Left lung (tissue), 10 donors: Measurements from ENCODE around the gene SLC38A8. TPM values are rescaled to one million over a fixed set of nuclear protein-coding genes. Genes with fewer than 3 reads are reported as not detected.

Experiments used
- ATAC-seq: fragments of 200-7000 bp; cut with Tn5 transposase; one replicate; pipeline ENCODE4 v1.9.1; 2020; ENCODE audit warnings: moderate library complexity
- DNase-seq, 4 donors: peaks; one replicate each; pipeline ENCODE4 v3.0.0-alpha.2; 2013 to 2020
- H3K27ac ChIP-seq, 2 donors: fragments of 200-600 bp; sonication (generic) in 1 of 2; one replicate each; pipeline versions ENCODE4 v1.5.0 to v1.8.0; 2020 to 2021
- H3K27me3 ChIP-seq, 2 donors: fragments of 200-600 bp; sonication (generic) in 1 of 2; one replicate each; pipeline versions ENCODE4 v1.5.0 to v1.8.0; 2020 to 2021
- H3K36me3 ChIP-seq, 2 donors: fragments of 200-600 bp; sonication (generic) in 1 of 2; one replicate each; pipeline versions ENCODE4 v1.5.0 to v1.8.0; 2020 to 2021
- H3K4me1 ChIP-seq, 2 donors: fragments of 200-600 bp; one replicate each; pipeline ENCODE4 v1.8.0; 2021
- H3K4me3 ChIP-seq, 2 donors: fragments of 200-600 bp; sonication (generic) in 1 of 2; one replicate each; pipeline versions ENCODE4 v1.5.0 to v1.8.0; 2020 to 2021; ENCODE audit warnings: mild to moderate bottlenecking in 1 of 2
- H3K9me3 ChIP-seq, 2 donors: fragments of 200-600 bp; sonication (generic) in 1 of 2; one replicate each; pipeline versions ENCODE4 v1.5.0 to v1.8.0; 2020 to 2021
- CTCF ChIP-seq, 2 donors: fragments of 200-600 bp; sonication (generic) in 1 of 2; IDR thresholded peaks; one replicate each; pipeline versions ENCODE4 v1.5.0 to v1.8.0; 2021; ENCODE audit warnings: antibody characterized with exemption in 2 of 2
- intact Hi-C, 2 donors: fragments of 100-400 bp; cut with DNase I; formaldehyde crosslinking; loops; one replicate each; pipeline versions ENCODE4 v1.11.2 to v1.14.2; 2022
- polyA plus RNA-seq, 6 donors: library from polyadenylated mRNA; unstranded; fragments of 120-200 nt; gene quantifications; one replicate each; pipeline ENCODE4 v1.2.1, GENCODE V29; 2013; ENCODE audit not compliant: insufficient read length in 6 of 6
- total RNA-seq, 2 donors: library from RNA; stranded (reverse); fragmentation: NEBNext Ultra II Directional; extraction: Animal tissue kit (Norgen Biotek cat#: 25700); gene quantifications; one replicate each; pipeline ENCODE4 v1.2.1, GENCODE V29; 2021
- donor health status: DM: no; HTN: yes; CAD: no.
- donor health status: DM: no; HTN: no; CAD: no.

Gene SLC38A8
- total and polyA plus RNA-seq, 8 donors: 0.65 TPM; not detected in 7

- H3K4me3 ChIP-seq: no peak overlapping the region
- peaks cover 0 to 11% of the 10 kb centered on the region in 2 donors for H3K9me3 ChIP-seq
- no peak for TF ChIP-seq CTCF (IDR thresholded peaks at IDR 0.05)
- no peaks in the 10 kb centered on the region for H3K4me1 ChIP-seq
- peak in 1 of 4 donors; percentile 8 for DNase-seq
- no peak for ATAC-seq
- no peak overlapping the region for H3K27ac ChIP-seq
- intact Hi-C loops: no loop called here
- no peaks in the 10 kb centered on the region for H3K36me3 ChIP-seq
- H3K27me3 ChIP-seq: peaks cover 0 to 5% of the 10 kb centered on the region in 2 donors
Measured at GRCh38 chr16:83980794-83981193, 61.8 kb downstream of the SLC38A8 start.

- intact Hi-C loops: no loop called here
- TF ChIP-seq CTCF (IDR thresholded peaks at IDR 0.05): no peak
- Histone ChIP-seq H3K27me3 (peaks cover 0 to 8% of the 10 kb centered on the region in 2 donors), H3K27ac (no peak overlapping the region), H3K4me1 (no peaks in the 10 kb centered on the region), H3K9me3 (peaks cover 0 to 11% of the 10 kb centered on the region in 2 donors), H3K4me3 (no peak overlapping the region), H3K36me3 (no peaks in the 10 kb centered on the region)
- DNase-seq (peak in 1 of 4 donors; percentile 10), ATAC-seq (no peak)
Measured at GRCh38 chr16:83979441-83979840, 63.2 kb downstream of the SLC38A8 start.

- Histone ChIP-seq H3K4me1 (no peaks in the 10 kb centered on the region), H3K4me3 (no peak overlapping the region), H3K36me3 (no peaks in the 10 kb centered on the region), H3K27me3 (peaks cover 0 to 8% of the 10 kb centered on the region in 2 donors), H3K9me3 (peaks cover 0 to 11% of the 10 kb centered on the region in 2 donors), H3K27ac (no peak overlapping the region)
- intact Hi-C loops: no loop called here
- ATAC-seq (no peak), DNase-seq (no peak)
- TF ChIP-seq CTCF (IDR thresholded peaks at IDR 0.05): no peak
Measured at GRCh38 chr16:83978401-83978904, 64.1 kb downstream of the SLC38A8 start.

- DNase-seq (peak in 1 of 4 donors; percentile 57), ATAC-seq (no peak)
- H3K4me3 ChIP-seq: no peak overlapping the region
- H3K36me3 ChIP-seq: no peaks in the 10 kb centered on the region
- H3K9me3 ChIP-seq: peaks cover 0 to 11% of the 10 kb centered on the region in 2 donors
- intact Hi-C loops: no loop called here
- peaks cover 0 to 8% of the 10 kb centered on the region in 2 donors for H3K27me3 ChIP-seq
- no peak overlapping the region for H3K27ac ChIP-seq
- no peaks in the 10 kb centered on the region for H3K4me1 ChIP-seq
- no peak for TF ChIP-seq CTCF (IDR thresholded peaks at IDR 0.05)
Measured at GRCh38 chr16:83977056-83977815, 65.4 kb downstream of the SLC38A8 start.

- TF ChIP-seq CTCF (IDR thresholded peaks at IDR 0.05): no peak
- ATAC-seq (no peak), DNase-seq (peak in 1 of 4 donors; percentile 43)
- intact Hi-C loops: no loop called here
- no peaks in the 10 kb centered on the region for H3K36me3 ChIP-seq
- H3K4me3 ChIP-seq: no peak overlapping the region
- no peaks in the 10 kb centered on the region for H3K4me1 ChIP-seq
- H3K27ac ChIP-seq: no peak overlapping the region
- peaks cover 0 to 18% of the 10 kb centered on the region in 2 donors for H3K27me3 ChIP-seq
- H3K9me3 ChIP-seq: peaks cover 0 to 11% of the 10 kb centered on the region in 2 donors
Measured at GRCh38 chr16:83975590-83976260, 66.9 kb downstream of the SLC38A8 start.
